DOHH2 (cell line): ENCODE data around the gene LRRC52.

ENCODE experiments used
- H3F3A ChIP-seq: fragments of 200-600 bp; sonication (generic), shearing (Covaris generic); 2 replicates; pipeline ENCODE4 v1.6.0; 2016; ENCODE audit warnings: antibody characterized with exemption, mild to moderate bottlenecking; ENCODE audit not compliant: control insufficient read depth, insufficient read depth
- H3K27ac ChIP-seq: fragments of 200-600 bp; sonication (generic); 2 replicates; pipeline ENCODE4 v1.5.1; 2014; ENCODE audit warnings: low read depth, mild to moderate bottlenecking, low read length, moderate library complexity
- H3K27me3 ChIP-seq: fragments of 200-600 bp; sonication (generic); 2 replicates; pipeline ENCODE4 v1.6.1; 2014; ENCODE audit warnings: mild to moderate bottlenecking, low read length, mixed read lengths; ENCODE audit not compliant: control insufficient read depth
- H3K36me3 ChIP-seq: fragments of 200-600 bp; sonication (generic); 2 replicates; pipeline ENCODE4 v1.6.1; 2014; ENCODE audit warnings: mild to moderate bottlenecking, low read length, moderate library complexity, mixed read lengths; ENCODE audit not compliant: control insufficient read depth
- H3K4me1 ChIP-seq: fragments of 200-600 bp; sonication (generic); 2 replicates; pipeline ENCODE4 v1.6.1; 2014; ENCODE audit warnings: mild to moderate bottlenecking, low read length, mixed read lengths; ENCODE audit not compliant: control insufficient read depth
- H3K4me2 ChIP-seq: fragments of 200-600 bp; sonication (generic); 2 replicates; pipeline ENCODE4 v1.6.0; 2014; ENCODE audit warnings: mild to moderate bottlenecking, low read length, moderate library complexity
- H3K4me3 ChIP-seq: fragments of 200-600 bp; sonication (generic); 2 replicates; pipeline ENCODE4 v1.5.1; 2014; ENCODE audit warnings: mild to moderate bottlenecking, low read length, mixed read lengths
- H3K79me2 ChIP-seq: fragments of 200-600 bp; sonication (generic); 2 replicates; pipeline ENCODE4 v1.6.1; 2014; ENCODE audit warnings: mild to moderate bottlenecking, low read length, mixed read lengths; ENCODE audit not compliant: control insufficient read depth
- H3K9me2 ChIP-seq: fragments of 200-600 bp; sonication (generic); replicated peaks from 2 replicates; pipeline ENCODE4 v1.6.1; 2014; ENCODE audit warnings: mild to moderate bottlenecking, low read length, mixed read lengths; ENCODE audit not compliant: control insufficient read depth
- H3K9me3 ChIP-seq: fragments of 200-600 bp; sonication (generic); 2 replicates; pipeline ENCODE4 v1.6.1; 2014; ENCODE audit warnings: antibody characterized with exemption, low read length, mixed read lengths; ENCODE audit not compliant: control insufficient read depth, insufficient read depth
- H4K20me1 ChIP-seq: fragments of 200-600 bp; sonication (generic); 2 replicates; pipeline ENCODE4 v1.6.0; 2014; ENCODE audit warnings: low read depth, mild to moderate bottlenecking, antibody characterized with exemption, low read length, moderate library complexity; ENCODE audit not compliant: control insufficient read depth, insufficient read depth
- EZH2phosphoT487 ChIP-seq: fragments of 200-600 bp; sonication (generic); IDR thresholded peaks from 2 replicates; pipeline ENCODE4 v1.6.1; 2017; ENCODE audit warnings: borderline replicate concordance, mild to moderate bottlenecking, antibody characterized with exemption, low read length, moderate library complexity, mixed read lengths
- TF ChIP-seq, protein P1 (sequence below): fragments of 200-600 bp; sonication (generic); IDR thresholded peaks from one replicate; pipeline ENCODE4 v1.5.1; 2014; ENCODE audit warnings: antibody characterized with exemption, mild to moderate bottlenecking, low read depth, low read length; ENCODE audit not compliant: poor library complexity, severe bottlenecking

The LRRC52 gene

DNA sequence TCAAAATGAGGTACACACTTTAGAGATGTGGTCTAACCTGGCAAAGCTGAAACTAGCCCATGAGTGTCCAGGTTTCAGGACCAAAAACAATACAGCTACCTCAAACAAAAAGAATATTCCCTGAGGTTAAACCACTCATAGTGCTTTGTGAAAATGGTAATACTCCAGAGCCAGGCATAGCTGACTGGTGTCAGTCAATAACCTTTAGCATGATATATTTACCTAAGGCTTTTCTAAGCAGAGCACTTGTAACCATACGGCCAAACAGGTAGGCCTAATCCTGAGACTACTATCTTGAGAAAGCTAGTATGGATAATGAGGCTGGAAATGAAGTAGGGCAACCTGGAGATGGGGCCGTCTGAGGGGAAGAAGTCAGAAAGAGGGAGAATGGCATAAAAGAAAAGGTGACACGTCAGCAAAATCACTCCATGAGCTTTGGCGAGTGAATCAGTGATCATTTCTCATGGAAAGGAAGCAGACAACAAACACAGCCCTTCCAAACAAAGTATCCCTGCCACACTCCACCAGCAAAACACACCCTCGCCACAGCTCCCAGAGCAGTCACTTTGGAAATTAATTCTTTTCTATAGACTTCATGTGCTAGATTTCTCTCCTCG, 1.7 kb upstream of the LRRC52 start:
- H4K20me1 ChIP-seq, result no peaks in the 10 kb centered on the region
- no peak overlapping the region for H3K4me2 ChIP-seq
- no peak overlapping the region for H3K27ac ChIP-seq
- no peaks in the 10 kb centered on the region for H3K36me3 ChIP-seq
- H3F3A ChIP-seq, result no peaks in the 10 kb centered on the region
- TF ChIP-seq, protein P1, sequence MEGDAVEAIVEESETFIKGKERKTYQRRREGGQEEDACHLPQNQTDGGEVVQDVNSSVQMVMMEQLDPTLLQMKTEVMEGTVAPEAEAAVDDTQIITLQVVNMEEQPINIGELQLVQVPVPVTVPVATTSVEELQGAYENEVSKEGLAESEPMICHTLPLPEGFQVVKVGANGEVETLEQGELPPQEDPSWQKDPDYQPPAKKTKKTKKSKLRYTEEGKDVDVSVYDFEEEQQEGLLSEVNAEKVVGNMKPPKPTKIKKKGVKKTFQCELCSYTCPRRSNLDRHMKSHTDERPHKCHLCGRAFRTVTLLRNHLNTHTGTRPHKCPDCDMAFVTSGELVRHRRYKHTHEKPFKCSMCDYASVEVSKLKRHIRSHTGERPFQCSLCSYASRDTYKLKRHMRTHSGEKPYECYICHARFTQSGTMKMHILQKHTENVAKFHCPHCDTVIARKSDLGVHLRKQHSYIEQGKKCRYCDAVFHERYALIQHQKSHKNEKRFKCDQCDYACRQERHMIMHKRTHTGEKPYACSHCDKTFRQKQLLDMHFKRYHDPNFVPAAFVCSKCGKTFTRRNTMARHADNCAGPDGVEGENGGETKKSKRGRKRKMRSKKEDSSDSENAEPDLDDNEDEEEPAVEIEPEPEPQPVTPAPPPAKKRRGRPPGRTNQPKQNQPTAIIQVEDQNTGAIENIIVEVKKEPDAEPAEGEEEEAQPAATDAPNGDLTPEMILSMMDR, result no peak
- no peak for TF ChIP-seq EZH2phosphoT487
- H3K9me2 ChIP-seq, result no peaks in the 10 kb centered on the region
- H3K9me3 ChIP-seq, result no peaks in the 10 kb centered on the region
- no peak overlapping the region for H3K4me3 ChIP-seq
- H3K4me1 ChIP-seq, result no peaks in the 10 kb centered on the region
- H3K79me2 ChIP-seq, result no peaks in the 10 kb centered on the region
- H3K27me3 ChIP-seq, result peaks cover 21% of the 10 kb centered on the region

DNA sequence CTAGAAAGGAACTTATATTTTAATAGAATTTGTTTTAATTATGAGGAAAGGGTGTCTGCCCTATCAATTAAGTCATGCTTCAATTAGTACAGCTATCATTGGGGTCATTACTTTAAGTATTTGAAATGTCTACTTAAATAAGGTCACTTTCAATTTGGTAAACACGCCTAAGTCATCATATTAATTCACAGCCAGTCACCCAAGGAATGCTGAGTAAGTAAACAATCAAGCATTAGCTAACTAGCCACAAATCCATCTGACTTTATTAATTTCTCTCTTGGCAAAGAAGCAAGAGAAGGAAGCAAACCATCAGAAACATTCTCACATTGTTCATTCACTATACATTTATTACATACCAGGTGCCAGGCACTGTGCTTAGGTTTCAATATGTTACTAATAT, 1.2 kb upstream of the LRRC52 start:
- Histone ChIP-seq H3K9me3 (no peaks in the 10 kb centered on the region), H3K9me2 (no peaks in the 10 kb centered on the region), H3K4me2 (no peak overlapping the region), H3K27ac (no peak overlapping the region), H3K4me3 (no peak overlapping the region), H3F3A (no peaks in the 10 kb centered on the region), H3K36me3 (no peaks in the 10 kb centered on the region), H4K20me1 (no peaks in the 10 kb centered on the region), H3K79me2 (no peaks in the 10 kb centered on the region), H3K27me3 (peaks cover 21% of the 10 kb centered on the region), H3K4me1 (no peaks in the 10 kb centered on the region)
- no peak for TF ChIP-seq EZH2phosphoT487
- TF ChIP-seq, protein P1, result no peak

DNA sequence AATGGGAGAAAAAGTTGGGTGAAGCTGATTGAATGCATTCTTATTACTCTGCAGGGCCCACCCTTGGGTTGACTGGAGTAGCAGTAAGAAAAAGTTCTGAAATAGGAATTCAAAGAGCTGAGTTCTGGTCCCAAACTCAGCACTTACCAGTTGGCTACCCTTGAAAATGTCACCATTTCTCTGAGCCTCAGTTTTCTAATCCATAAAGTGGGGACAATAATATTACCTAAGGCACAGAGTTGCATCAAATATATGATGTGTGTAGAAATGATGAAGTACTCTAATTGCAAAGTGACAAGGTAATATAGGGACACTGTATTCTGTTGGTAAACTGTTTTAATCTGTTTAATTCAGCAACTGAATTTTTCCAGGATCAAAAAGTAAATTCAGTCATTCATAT, 1.2 kb downstream of the LRRC52 start:
- Histone ChIP-seq H3K27ac (no peak overlapping the region), H3K27me3 (peaks cover 24% of the 10 kb centered on the region; the same call in 1 of the 2 replicates), H3K9me2 (no peaks in the 10 kb centered on the region), H3K4me2 (no peak overlapping the region), H3K9me3 (no peaks in the 10 kb centered on the region), H3K4me3 (no peak overlapping the region), H3F3A (no peaks in the 10 kb centered on the region), H4K20me1 (no peaks in the 10 kb centered on the region), H3K4me1 (no peaks in the 10 kb centered on the region), H3K36me3 (no peaks in the 10 kb centered on the region), H3K79me2 (no peaks in the 10 kb centered on the region)
- TF ChIP-seq, protein P1, result no peak
- TF ChIP-seq EZH2phosphoT487, result no peak
